Hepatocyte (in vitro differentiated cells): Measurements from ENCODE around the gene CPHXL. TPM values are rescaled to one million over a fixed set of nuclear protein-coding genes. Genes with fewer than 3 reads are reported as not detected.

Experiments
- DNase-seq: peaks from one replicate; pipeline ENCODE4 v3.0.0-alpha.2; 2016; ENCODE audit warnings: low spot score
- H2AFZ ChIP-seq: fragments of 200-600 bp; sonication (generic); 2 replicates; pipeline ENCODE4 v1.6.0; 2016; ENCODE audit warnings: antibody characterized with exemption, mild to moderate bottlenecking
- H3K27ac ChIP-seq: fragments of 200-600 bp; sonication (generic); 2 replicates; pipeline ENCODE4 v1.5.1; 2016; ENCODE audit warnings: mild to moderate bottlenecking
- H3K27me3 ChIP-seq: fragments of 200-600 bp; sonication (generic); 2 replicates; pipeline ENCODE4 v1.6.1; 2016
- H3K36me3 ChIP-seq: fragments of 200-600 bp; sonication (generic); replicated peaks from 2 replicates; pipeline ENCODE4 v1.5.1; 2016; ENCODE audit warnings: low read depth; ENCODE audit not compliant: insufficient read depth
- H3K4me1 ChIP-seq: fragments of 200-600 bp; sonication (generic); 2 replicates; pipeline ENCODE4 v1.5.1; 2016; ENCODE audit warnings: mild to moderate bottlenecking, moderate library complexity; ENCODE audit not compliant: insufficient read depth
- H3K4me2 ChIP-seq: fragments of 200-600 bp; sonication (generic); 2 replicates; pipeline ENCODE4 v1.6.0; 2016
- H3K4me3 ChIP-seq: fragments of 200-600 bp; sonication (generic); 2 replicates; pipeline ENCODE4 v1.5.1; 2016; ENCODE audit warnings: mild to moderate bottlenecking
- H3K79me2 ChIP-seq: fragments of 200-600 bp; sonication (generic); 2 replicates; pipeline ENCODE4 v1.6.0; 2017; ENCODE audit warnings: mild to moderate bottlenecking
- H3K9me2 ChIP-seq: fragments of 200-600 bp; sonication (generic); replicated peaks from 2 replicates; pipeline ENCODE4 v1.6.0; 2017; ENCODE audit warnings: mild to moderate bottlenecking; ENCODE audit not compliant: insufficient read depth
- H3K9me3 ChIP-seq: fragments of 200-600 bp; sonication (generic); 2 replicates; pipeline ENCODE4 v1.5.1; 2016; ENCODE audit warnings: low read depth, mild to moderate bottlenecking
- H4K20me1 ChIP-seq: fragments of 200-600 bp; sonication (generic); 2 replicates; pipeline ENCODE4 v1.6.0; 2016; ENCODE audit warnings: mild to moderate bottlenecking; ENCODE audit not compliant: insufficient read depth, poor library complexity, severe bottlenecking
- EZH2 ChIP-seq: fragments of 200-600 bp; sonication (generic); IDR thresholded peaks from 2 replicates; pipeline ENCODE4 v1.6.1; 2016; ENCODE audit warnings: antibody characterized with exemption, mild to moderate bottlenecking, borderline replicate concordance
- EZH2phosphoT487 ChIP-seq: fragments of 200-600 bp; sonication (generic); IDR thresholded peaks from one replicate; pipeline ENCODE4 v1.6.1; 2018; ENCODE audit warnings: antibody characterized with exemption, mild to moderate bottlenecking, low read depth, moderate library complexity; ENCODE audit not compliant: unreplicated experiment, severe bottlenecking
- WGBS: methylation state at CpG from one replicate; pipeline ENCODE4 v1.1.6; 2016; ENCODE audit warnings: low lambda C conversion rate; ENCODE audit errors: missing lambda C conversion rate; 5-methylcytosine and 5-hydroxymethylcytosine counted together
- polyA plus RNA-seq: library from polyadenylated mRNA; unstranded; fragments of >200 nt; fragmentation: Nextera tagmentation; extraction: Ambion mirVana; gene quantifications from 2 replicates; pipeline ENCODE4 v1.2.1, GENCODE V29; 2016
- small RNA-seq: library from RNA; depleted of rRNA; stranded (forward); fragments of <200 nt; gene quantifications from one replicate; pipeline ENCODE3, GENCODE V24; 2014
- total RNA-seq: library from RNA; depleted of rRNA; stranded (reverse); fragments of >200 nt; gene quantifications from 2 replicates; pipeline ENCODE4 v1.2.3, GENCODE V29; 2014
- TF ChIP-seq, protein P1 (sequence below): fragments of 200-600 bp; sonication (generic); IDR thresholded peaks from 2 replicates; pipeline ENCODE4 v1.5.1; 2016; ENCODE audit warnings: antibody characterized with exemption, mild to moderate bottlenecking; ENCODE audit not compliant: poor library complexity

Gene CPHXL
- total and polyA plus RNA-seq, 2 experiments from 2014 or later: not detected

DNA sequence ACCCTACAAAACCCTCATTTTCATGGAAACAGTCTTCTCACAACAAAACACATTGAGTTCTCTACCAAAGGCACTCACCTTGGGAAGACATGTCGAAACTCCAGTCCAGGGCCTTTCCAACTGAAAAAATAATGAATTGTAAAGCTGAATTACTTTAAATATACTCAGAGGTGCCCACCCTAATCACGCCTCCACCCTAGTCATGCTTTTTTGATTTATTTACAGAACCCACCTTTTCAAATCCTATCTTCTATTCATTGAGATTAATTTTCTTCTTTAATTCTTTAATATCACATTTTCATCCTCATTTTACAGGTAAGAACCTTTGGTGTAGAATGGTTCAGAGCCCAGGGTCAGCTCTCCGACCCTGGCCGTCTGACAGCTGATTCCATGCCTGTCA, 49.4 kb downstream of the CPHXL start, which contains the start of gene CPHXL2:
TSS of gene CPHXL2 (minus strand) at position 101 of the 400 bp plus-strand sequence. CDS start at position 91, 10 bp downstream.
- Histone ChIP-seq H3K27ac (no peak within 1 kb of the TSS), H3K36me3 (no peaks in the 10 kb centered on the region), H3K4me3 (no peak within 1 kb of the TSS), H3K79me2 (no peaks in the 10 kb centered on the region), H2AFZ (no peak within 1 kb of the TSS), H3K27me3 (no peaks in the 10 kb centered on the region), H3K9me2 (no peaks in the 10 kb centered on the region), H4K20me1 (no peaks in the 10 kb centered on the region), H3K9me3 (no peaks in the 10 kb centered on the region), H3K4me1 (peaks cover 4% of the 10 kb centered on the region), H3K4me2 (no peak within 1 kb of the TSS)
- WGBS: 94% methylated on average over 4 of the region's 4 CpGs
- no peak for DNase-seq
- TF ChIP-seq EZH2 (no peak), EZH2phosphoT487 (no peak)
- TF ChIP-seq, protein P1, sequence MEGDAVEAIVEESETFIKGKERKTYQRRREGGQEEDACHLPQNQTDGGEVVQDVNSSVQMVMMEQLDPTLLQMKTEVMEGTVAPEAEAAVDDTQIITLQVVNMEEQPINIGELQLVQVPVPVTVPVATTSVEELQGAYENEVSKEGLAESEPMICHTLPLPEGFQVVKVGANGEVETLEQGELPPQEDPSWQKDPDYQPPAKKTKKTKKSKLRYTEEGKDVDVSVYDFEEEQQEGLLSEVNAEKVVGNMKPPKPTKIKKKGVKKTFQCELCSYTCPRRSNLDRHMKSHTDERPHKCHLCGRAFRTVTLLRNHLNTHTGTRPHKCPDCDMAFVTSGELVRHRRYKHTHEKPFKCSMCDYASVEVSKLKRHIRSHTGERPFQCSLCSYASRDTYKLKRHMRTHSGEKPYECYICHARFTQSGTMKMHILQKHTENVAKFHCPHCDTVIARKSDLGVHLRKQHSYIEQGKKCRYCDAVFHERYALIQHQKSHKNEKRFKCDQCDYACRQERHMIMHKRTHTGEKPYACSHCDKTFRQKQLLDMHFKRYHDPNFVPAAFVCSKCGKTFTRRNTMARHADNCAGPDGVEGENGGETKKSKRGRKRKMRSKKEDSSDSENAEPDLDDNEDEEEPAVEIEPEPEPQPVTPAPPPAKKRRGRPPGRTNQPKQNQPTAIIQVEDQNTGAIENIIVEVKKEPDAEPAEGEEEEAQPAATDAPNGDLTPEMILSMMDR: no peak

DNA sequence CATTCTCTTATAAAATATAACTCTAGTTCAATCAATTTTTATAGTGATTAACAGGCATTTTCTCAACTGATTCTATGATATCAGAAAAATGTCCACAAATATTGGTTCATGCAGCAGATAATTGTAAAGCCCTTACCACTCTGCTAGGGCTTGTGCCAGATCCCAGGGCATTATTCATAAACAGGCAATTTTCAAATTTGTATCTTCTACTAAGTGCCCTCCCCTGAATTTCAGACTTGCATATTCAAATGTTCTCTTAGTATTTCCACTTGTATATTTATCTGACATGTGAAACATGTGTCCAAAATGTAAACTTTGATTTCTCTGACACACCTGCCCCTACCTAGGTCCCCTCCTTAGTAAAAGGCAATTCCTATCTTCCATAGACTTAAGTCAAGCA, 58.8 kb downstream of the CPHXL start:
- DNase-seq: no peak
- no peaks in the 10 kb centered on the region for H3K4me1 ChIP-seq
- no peaks in the 10 kb centered on the region for H3K9me2 ChIP-seq
- no peak overlapping the region for H3K27ac ChIP-seq
- no peak for TF ChIP-seq EZH2phosphoT487
- no peak for TF ChIP-seq EZH2
- TF ChIP-seq, protein P1: no peak
- no peak overlapping the region for H3K4me3 ChIP-seq
- H3K79me2 ChIP-seq: no peaks in the 10 kb centered on the region
- H3K9me3 ChIP-seq: no peaks in the 10 kb centered on the region
- H3K27me3 ChIP-seq: no peaks in the 10 kb centered on the region
- no peaks in the 10 kb centered on the region for H3K36me3 ChIP-seq
- no peak overlapping the region for H2AFZ ChIP-seq
- no peaks in the 10 kb centered on the region for H4K20me1 ChIP-seq
- no peak overlapping the region for H3K4me2 ChIP-seq

Small RNA genes lying within 50 kb of the gene (small RNA-seq; reads per million reads assigned to genes)
- not detected for gene RN7SL520P

Other genes with a start within 250 kb of the CPHXL start
- 0.32 and 0.33 TPM in 2 replicates for gene CHST6, start 231.0 kb downstream of the CPHXL start, total RNA-seq
- gene CHST6, start 231.0 kb downstream of the CPHXL start, polyA plus RNA-seq: 0.16 and 0.37 TPM in 2 replicates
- gene CHST5, start 190.4 kb downstream of the CPHXL start, total RNA-seq: 0.32 TPM in 1 of 2 replicates, not detected in the other
- not detected in 2 replicates for gene CHST5, start 190.4 kb downstream of the CPHXL start, polyA plus RNA-seq
- gene TMEM231, start 170.2 kb downstream of the CPHXL start, total RNA-seq: 5.4 and 14.2 TPM in 2 replicates
- gene TMEM231, start 170.2 kb downstream of the CPHXL start, polyA plus RNA-seq: 3.5 and 7.1 TPM in 2 replicates
- gene GABARAPL2, start 160.1 kb downstream of the CPHXL start, total RNA-seq: 106 and 143 TPM in 2 replicates
- 211 and 232 TPM in 2 replicates for gene GABARAPL2, start 160.1 kb downstream of the CPHXL start, polyA plus RNA-seq
- 29.5 and 37.9 TPM in 2 replicates for gene ADAT1, start 103.2 kb downstream of the CPHXL start, total RNA-seq
- 16.1 and 21.2 TPM in 2 replicates for gene ADAT1, start 103.2 kb downstream of the CPHXL start, polyA plus RNA-seq
- 120 and 126 TPM in 2 replicates for gene KARS1, start 78.8 kb downstream of the CPHXL start, total RNA-seq
- gene KARS1, start 78.8 kb downstream of the CPHXL start, polyA plus RNA-seq: 86.6 and 112 TPM in 2 replicates
- 48.9 and 50.2 TPM in 2 replicates for gene TERF2IP, start 78.7 kb downstream of the CPHXL start, total RNA-seq
- gene TERF2IP, start 78.7 kb downstream of the CPHXL start, polyA plus RNA-seq: 75.2 and 78.5 TPM in 2 replicates
- gene CPHXL2, start 49.5 kb downstream of the CPHXL start, total RNA-seq: not detected in 2 replicates
- gene CPHXL2, start 49.5 kb downstream of the CPHXL start, polyA plus RNA-seq: not detected in 2 replicates
- not detected in 2 replicates for gene DUXB, start 25.0 kb downstream of the CPHXL start, total RNA-seq
- not detected in 2 replicates for gene DUXB, start 25.0 kb downstream of the CPHXL start, polyA plus RNA-seq